Lower leg skin (tissue), 4 donors: ENCODE measurements around the gene ANKRD13D. TPM values are rescaled to one million over a fixed set of nuclear protein-coding genes. Genes with fewer than 3 reads are reported as not detected.

Source experiments
- DNase-seq, 2 donors: peaks; one replicate each; pipeline ENCODE4 v3.0.0-alpha.2; 2019; ENCODE audit warnings: low spot score in 2 of 2
- H3K4me3 ChIP-seq: fragments of 200-600 bp; sonication (generic); 2 replicates; pipeline ENCODE4 v1.5.1; 2017; ENCODE audit warnings: mild to moderate bottlenecking, low read depth; ENCODE audit not compliant: poor library complexity, severe bottlenecking
- CTCF ChIP-seq, 3 donors: fragments of 450-650 bp; IDR thresholded peaks; one replicate each; pipeline ENCODE4 v1.5.1; 2016; ENCODE audit warnings: antibody characterized with exemption in 3 of 3, mild to moderate bottlenecking in 3 of 3, moderate library complexity in 2 of 3
- POLR2A ChIP-seq, 2 donors: fragments of 450-650 bp; IDR thresholded peaks; one replicate each; pipeline ENCODE4 v1.6.1; 2016 to 2017; ENCODE audit warnings: antibody characterized with exemption in 2 of 2, mild to moderate bottlenecking in 1 of 2, moderate library complexity in 1 of 2
- WGBS, 2 donors: methylation state at CpG; one replicate each; pipeline ENCODE4 v1.1.5; 2018; 5-methylcytosine and 5-hydroxymethylcytosine counted together
- intact Hi-C: fragments of 100-400 bp; cut with DNase I; formaldehyde crosslinking; loops from one replicate; pipeline ENCODE4 v1.15.0; 2023; ENCODE audit warnings: low total_unique reads
- total RNA-seq, 4 donors: library from RNA; depleted of rRNA; stranded (reverse); fragments of >200 nt; gene quantifications; one replicate each; pipeline ENCODE4 v1.1.0, GENCODE V29; 2016

The ANKRD13D gene
- total RNA-seq, 4 donors from 2014 or later = 60.5 to 84.7 (median 72.8) TPM

GRCh38 chr11:67286621-67287333 is 2.3 kb upstream of the ANKRD13D start:
- 78% methylated on average over 8 of the region's 8 CpGs for WGBS, 2 donors
- intact Hi-C loops = no loop called here
- DNase-seq = no peak
- TF ChIP-seq POLR2A (IDR thresholded peaks at IDR 0.05) = no peak
- TF ChIP-seq CTCF (IDR thresholded peaks at IDR 0.05) = no peak
- no peak overlapping the region for H3K4me3 ChIP-seq

- TF ChIP-seq POLR2A (IDR thresholded peaks at IDR 0.05) (no peak), CTCF (IDR thresholded peaks at IDR 0.05) (no peak)
- no peak overlapping the region for H3K4me3 ChIP-seq
- WGBS, 2 donors = 71 to 79% methylated on average over 14 of the region's 14 CpGs
- intact Hi-C loops = no loop called here
- no peak for DNase-seq
Measured at GRCh38 chr11:67287355-67288197, 1.5 kb upstream of the ANKRD13D start.

- DNase-seq = no peak
- WGBS, 2 donors = 28 to 29% methylated on average over 4 of the region's 4 CpGs
- TF ChIP-seq CTCF (IDR thresholded peaks at IDR 0.05) (no peak), POLR2A (IDR thresholded peaks at IDR 0.05) (no peak)
- intact Hi-C loops = no loop called here
- no peak overlapping the region for H3K4me3 ChIP-seq
Measured at GRCh38 chr11:67288198-67288451, 978 bp upstream of the ANKRD13D start.

DNA sequence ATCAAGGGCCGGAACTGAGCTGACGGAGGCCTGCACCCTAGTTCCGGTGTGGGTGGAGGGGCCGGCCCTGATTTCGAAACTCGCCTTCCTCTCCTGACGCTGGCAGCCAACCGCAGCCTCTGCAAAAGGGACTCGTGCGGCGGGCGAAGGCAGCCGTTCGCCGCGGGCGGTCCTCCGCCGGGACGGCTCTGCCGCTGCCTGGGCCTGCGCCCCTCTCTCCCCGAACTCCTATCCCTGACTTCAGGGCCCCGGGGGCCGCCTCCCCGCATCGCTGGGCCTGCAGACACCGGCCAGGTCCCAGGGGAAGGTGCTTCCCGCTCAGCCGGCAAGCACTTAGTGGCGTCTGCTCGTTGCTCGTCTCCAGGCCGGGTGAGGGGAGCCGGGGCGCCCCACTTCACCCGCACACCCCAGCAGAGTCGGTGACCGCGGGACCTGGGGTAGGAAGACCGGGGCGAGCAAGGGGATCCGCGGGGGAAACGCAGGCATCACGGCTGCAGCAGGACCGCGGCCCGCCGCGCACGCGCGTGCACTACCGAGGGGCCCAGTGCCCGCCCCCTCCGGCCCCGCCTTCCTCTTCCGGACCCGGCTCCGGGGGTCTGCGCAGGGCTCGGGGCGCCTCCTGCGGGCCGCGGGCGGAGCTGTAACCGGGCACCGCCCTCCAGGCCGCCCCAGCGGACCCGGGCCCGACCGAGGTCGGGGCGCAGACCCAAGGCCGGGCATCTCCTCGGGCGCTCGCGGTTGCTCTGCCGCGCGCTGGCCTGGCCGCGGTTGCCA is 464 bp upstream of the ANKRD13D start:
- 0% methylated on average over 1 to 47 of the region's 87 CpGs for WGBS, 2 donors
- peak overlapping the region; percentile 60 for H3K4me3 ChIP-seq
- peak; percentile 87 to 98 for DNase-seq
- intact Hi-C loops = no loop called here
- no peak for TF ChIP-seq CTCF (IDR thresholded peaks at IDR 0.05)
- TF ChIP-seq POLR2A (IDR thresholded peaks at IDR 0.05) = peak in 1 of 2 donors; percentile 40

DNA sequence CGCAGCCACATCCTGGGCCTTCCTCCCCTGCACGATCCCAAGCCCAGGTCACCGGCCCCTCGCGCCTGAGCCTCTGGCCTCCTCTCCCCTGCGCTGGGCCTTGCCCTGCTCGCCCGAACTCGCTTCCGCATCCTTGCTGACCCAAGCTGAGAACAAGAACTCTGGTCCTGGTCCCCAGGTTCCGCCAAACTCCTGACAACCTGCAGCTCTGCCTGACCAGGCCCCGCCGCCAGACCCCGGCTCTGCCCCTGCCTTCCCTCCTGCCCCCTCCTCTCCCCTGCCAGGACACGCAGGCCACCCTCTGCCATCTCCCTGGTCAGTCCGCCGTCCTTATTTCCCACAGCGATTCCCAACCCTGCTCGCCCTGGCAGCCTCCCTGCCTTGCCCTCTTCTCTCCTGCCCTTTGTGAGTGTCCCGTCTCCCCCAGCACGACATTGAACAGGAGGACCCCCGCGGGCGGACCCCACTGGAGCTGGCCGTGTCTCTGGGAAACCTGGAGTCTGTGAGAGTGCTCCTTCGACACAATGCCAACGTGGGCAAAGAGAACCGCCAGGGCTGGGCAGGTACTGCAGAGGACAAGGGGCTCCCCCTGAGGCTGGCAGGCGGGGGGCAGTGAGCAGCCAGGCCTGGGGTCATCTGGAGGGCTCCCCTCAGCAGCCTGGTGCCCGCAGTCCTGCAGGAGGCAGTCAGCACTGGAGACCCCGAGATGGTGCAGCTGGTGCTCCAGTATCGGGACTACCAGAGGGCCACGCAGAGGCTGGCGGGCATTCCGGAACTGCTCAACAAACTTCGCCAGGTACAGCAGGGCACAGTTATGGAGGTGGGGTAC is 762 bp downstream of the ANKRD13D start:
- intact Hi-C loops = no loop called here
- WGBS, 2 donors = 23 to 25% methylated on average over 34 to 35 of the region's 36 CpGs
- peak overlapping the region; percentile 35 for H3K4me3 ChIP-seq
- TF ChIP-seq POLR2A (IDR thresholded peaks at IDR 0.05) (no peak), CTCF (IDR thresholded peaks at IDR 0.05) (no peak)
- DNase-seq = no peak
